Uterus (tissue), 4 donors: ENCODE measurements around the gene LYPD6. TPM values are rescaled to one million over a fixed set of nuclear protein-coding genes. Genes with fewer than 3 reads are reported as not detected.

ENCODE experiments used
- DNase-seq, 2 donors: peaks; one replicate each; pipeline ENCODE4 v3.0.0-alpha.2; 2019 to 2020
- H3K27ac ChIP-seq, 2 donors: fragments of 200-600 bp; sonication (generic); 1 replicate in 1 of 2; 2 replicates in 1 of 2; pipeline ENCODE4 v1.5.1; 2016 to 2018
- H3K27me3 ChIP-seq, 2 donors: fragments of 200-600 bp; sonication (generic); one replicate each; pipeline ENCODE4 v1.5.1; 2018 to 2019; ENCODE audit warnings: control low read depth in 1 of 2
- H3K36me3 ChIP-seq, 2 donors: fragments of 200-600 bp; sonication (generic); one replicate each; pipeline ENCODE4 v1.5.1; 2019; ENCODE audit warnings: control low read depth in 1 of 2
- H3K4me1 ChIP-seq, 2 donors: fragments of 200-600 bp; sonication (generic); one replicate each; pipeline ENCODE4 v1.5.1; 2018 to 2019; ENCODE audit warnings: control low read depth in 1 of 2
- H3K4me3 ChIP-seq, 2 donors: fragments of 200-600 bp; sonication (generic); 1 replicate in 1 of 2; 2 replicates in 1 of 2; pipeline ENCODE4 v1.5.1; 2018 to 2019; ENCODE audit warnings: mild to moderate bottlenecking in 1 of 2
- H3K9me3 ChIP-seq, 2 donors: fragments of 200-600 bp; sonication (generic); one replicate each; pipeline ENCODE4 v1.5.1; 2019; ENCODE audit warnings: control low read depth in 1 of 2
- CTCF ChIP-seq, 4 experiments: fragments of 200-600 bp in 2 of 4; fragments of 450-650 bp in 2 of 4; sonication (generic) in 2 of 4; IDR thresholded peaks; one replicate each; pipeline ENCODE4 v1.5.1; 2016 to 2019; ENCODE audit warnings: antibody characterized with exemption in 4 of 4, mild to moderate bottlenecking in 2 of 4, moderate library complexity in 1 of 4
- POLR2A ChIP-seq, 2 donors: fragments of 450-650 bp; IDR thresholded peaks; one replicate each; pipeline ENCODE4 v1.6.1; 2016; ENCODE audit warnings: antibody characterized with exemption in 2 of 2, mild to moderate bottlenecking in 1 of 2, moderate library complexity in 1 of 2
- intact Hi-C: fragments of 100-400 bp; cut with DNase I; formaldehyde crosslinking; loops from one replicate; pipeline ENCODE4 v1.15.1; 2023; ENCODE audit warnings: low total_unique reads
- total RNA-seq, 4 donors: library from RNA; depleted of rRNA in 3 of 4; stranded (reverse); fragments of >200 nt in 3 of 4; gene quantifications; one replicate each; pipeline versions ENCODE4 v1.1.0 to v1.2.4, GENCODE V29; 2014 to 2023
- donor health status: DM: yes; HTN: yes; CAD: no.

The LYPD6 gene
- total RNA-seq, 4 donors from 2014 or later, result 0.29 to 23.7 (median 1.7) TPM

GRCh38 chr2:149468636-149469035 lies 138.2 kb downstream of the LYPD6 start:
- H3K9me3 ChIP-seq, result no peaks in the 10 kb centered on the region
- intact Hi-C loops, result no loop called here
- H3K4me3 ChIP-seq, result no peak overlapping the region
- H3K27ac ChIP-seq, result no peak overlapping the region
- no peak for TF ChIP-seq CTCF (IDR thresholded peaks at IDR 0.05)
- no peak for TF ChIP-seq POLR2A (IDR thresholded peaks at IDR 0.05)
- H3K27me3 ChIP-seq, result no peaks in the 10 kb centered on the region
- no peaks in the 10 kb centered on the region for H3K36me3 ChIP-seq
- H3K4me1 ChIP-seq, result no peaks in the 10 kb centered on the region
- DNase-seq, result no peak

DNA sequence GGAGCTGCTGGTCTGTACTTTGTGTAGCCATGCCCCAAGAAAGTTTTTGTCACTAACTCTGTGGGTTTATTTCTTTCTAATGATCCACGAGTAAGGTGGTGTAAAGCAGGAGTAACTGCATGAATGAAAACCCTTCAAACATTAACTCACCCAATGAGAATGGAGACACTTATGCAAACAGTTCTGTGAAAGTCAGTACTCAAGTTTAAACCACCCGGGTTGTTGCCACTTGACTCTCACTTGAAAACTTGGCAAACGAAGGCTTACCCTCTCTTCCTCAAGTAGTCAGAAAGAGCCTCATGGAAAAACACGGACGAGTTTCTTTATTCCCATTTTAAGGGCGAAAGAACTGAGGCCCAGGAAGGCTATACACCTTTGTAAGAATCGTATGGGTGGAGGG lies 139.7 kb downstream of the LYPD6 start:
- no peaks in the 10 kb centered on the region for H3K27me3 ChIP-seq
- no peaks in the 10 kb centered on the region for H3K36me3 ChIP-seq
- no peak overlapping the region for H3K4me3 ChIP-seq
- no peak overlapping the region for H3K27ac ChIP-seq
- no peaks in the 10 kb centered on the region for H3K9me3 ChIP-seq
- intact Hi-C loops, result no loop called here
- no peaks in the 10 kb centered on the region for H3K4me1 ChIP-seq
- TF ChIP-seq CTCF (IDR thresholded peaks at IDR 0.05) (no peak), POLR2A (IDR thresholded peaks at IDR 0.05) (no peak)
- no peak for DNase-seq

DNA sequence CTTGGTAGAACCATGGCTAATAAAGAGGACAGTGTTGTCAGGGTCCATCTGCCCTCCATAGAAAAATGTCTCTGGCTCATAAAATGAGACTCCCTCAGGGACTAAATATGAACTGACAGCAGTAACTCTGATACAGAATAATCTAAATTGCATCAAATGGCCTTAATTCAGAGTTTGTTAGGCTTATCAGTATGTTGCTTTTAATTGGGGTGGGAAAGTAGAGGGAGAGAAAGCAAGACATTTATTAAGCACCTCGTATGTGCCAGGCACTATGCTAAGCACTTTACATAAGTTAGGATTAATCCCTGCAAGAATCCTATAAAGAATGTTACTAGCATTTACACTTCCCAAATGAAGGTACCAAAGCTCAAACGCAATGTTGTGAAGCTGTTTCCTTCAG lies 142.0 kb downstream of the LYPD6 start:
- H3K9me3 ChIP-seq, result no peaks in the 10 kb centered on the region
- H3K27ac ChIP-seq, result no peak overlapping the region
- intact Hi-C loops, result no loop called here
- DNase-seq, result no peak
- H3K36me3 ChIP-seq, result no peaks in the 10 kb centered on the region
- TF ChIP-seq CTCF (IDR thresholded peaks at IDR 0.05), result no peak
- TF ChIP-seq POLR2A (IDR thresholded peaks at IDR 0.05), result no peak
- H3K4me1 ChIP-seq, result no peaks in the 10 kb centered on the region
- H3K4me3 ChIP-seq, result no peak overlapping the region
- H3K27me3 ChIP-seq, result no peaks in the 10 kb centered on the region

DNA sequence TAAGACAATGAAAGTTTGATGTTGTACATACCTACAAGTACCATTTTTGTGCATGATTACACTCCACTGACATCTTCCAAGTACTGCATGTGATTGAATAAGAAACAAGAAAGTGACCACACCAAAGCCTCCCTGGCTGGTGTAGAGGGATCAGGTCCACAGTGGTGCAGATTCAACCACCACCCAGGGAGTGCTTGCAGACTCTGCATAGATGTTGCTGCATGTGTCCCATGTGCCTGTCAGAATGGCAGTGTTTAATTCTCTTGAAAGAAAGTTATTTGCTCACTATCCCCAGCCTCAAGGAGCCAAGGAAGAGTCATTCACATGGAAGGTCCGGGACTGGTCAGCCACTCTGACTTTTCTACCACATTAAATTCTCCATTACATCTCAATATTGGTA lies 142.7 kb downstream of the LYPD6 start:
- H3K27me3 ChIP-seq, result no peaks in the 10 kb centered on the region
- intact Hi-C loops, result no loop called here
- H3K36me3 ChIP-seq, result no peaks in the 10 kb centered on the region
- no peak overlapping the region for H3K27ac ChIP-seq
- H3K9me3 ChIP-seq, result no peaks in the 10 kb centered on the region
- no peak overlapping the region for H3K4me3 ChIP-seq
- no peak for DNase-seq
- TF ChIP-seq CTCF (IDR thresholded peaks at IDR 0.05) (no peak), POLR2A (IDR thresholded peaks at IDR 0.05) (no peak)
- no peaks in the 10 kb centered on the region for H3K4me1 ChIP-seq

DNA sequence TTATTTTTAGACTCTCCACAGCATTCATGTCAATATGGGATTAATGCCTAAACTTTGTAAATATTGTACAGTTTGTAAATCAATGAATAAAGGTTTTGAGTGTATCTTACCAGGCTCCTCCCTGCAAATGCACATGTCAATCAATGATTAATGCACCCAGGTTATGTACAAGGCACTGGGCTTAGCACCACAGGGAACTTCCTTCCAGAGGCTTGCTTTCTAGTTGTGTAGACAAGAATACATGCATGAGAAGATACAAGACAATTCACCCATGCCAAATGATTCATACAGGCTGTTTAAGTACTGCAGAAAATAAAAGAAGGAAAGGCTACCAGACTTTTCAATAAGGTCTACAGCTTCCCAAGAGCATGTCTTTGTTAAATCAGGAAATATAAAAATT lies 143.1 kb downstream of the LYPD6 start:
- no peak overlapping the region for H3K27ac ChIP-seq
- DNase-seq, result no peak
- H3K4me3 ChIP-seq, result no peak overlapping the region
- no peaks in the 10 kb centered on the region for H3K27me3 ChIP-seq
- H3K4me1 ChIP-seq, result no peaks in the 10 kb centered on the region
- no peaks in the 10 kb centered on the region for H3K36me3 ChIP-seq
- intact Hi-C loops, result no loop called here
- H3K9me3 ChIP-seq, result no peaks in the 10 kb centered on the region
- no peak for TF ChIP-seq CTCF (IDR thresholded peaks at IDR 0.05)
- TF ChIP-seq POLR2A (IDR thresholded peaks at IDR 0.05), result no peak
